PC-9 (cell line): ENCODE measurements around the gene AGRN. TPM values are rescaled to one million over a fixed set of nuclear protein-coding genes. Genes with fewer than 3 reads are reported as not detected.
A peak's percentile ranks its signal among the peaks of the same experiment; 100 is the strongest.
"Not testable (repeated sequence)": the region's sequence is repeated elsewhere in the genome, so short reads cannot be mapped to it uniquely, and the experiment has no call there.

Source experiments
- BruUV-seq: library from RNA; stranded (reverse); fragments of 400-500 nt; replicated peaks from 2 replicates; lab custom pipeline; 2021; lab: Mats Ljungman, UMichigan
- CTCF ChIA-PET: fragments of 300-600 bp; sonication (Branson Sonifier 250); formaldehyde crosslinking; loops from one replicate; lab custom pipeline; 2022; ENCODE audit warnings: antibody characterized with exemption; lab: Charles Lee
- POLR2A ChIA-PET: fragments of 300-600 bp; sonication (Branson Sonifier 250); formaldehyde crosslinking; loops from one replicate; lab custom pipeline; 2022; ENCODE audit warnings: antibody characterized with exemption; ENCODE audit not compliant: unreplicated experiment; lab: Charles Lee
- DNase-seq, 2 experiments: peaks; one replicate each; pipeline versions ENCODE4 v3.0.0 to v3.0.0-alpha.2; 2015 to 2022; ENCODE audit warnings: mixed read lengths in 1 of 2
- H2AFZ ChIP-seq: fragments of 200-600 bp; sonication (generic); 2 replicates; pipeline ENCODE4 v1.8.1; 2017; ENCODE audit warnings: antibody characterized with exemption
- H3F3A ChIP-seq: fragments of 200-600 bp; sonication (generic); 2 replicates; pipeline ENCODE4 v1.8.1; 2017; ENCODE audit warnings: antibody characterized with exemption, mild to moderate bottlenecking, low read depth; ENCODE audit not compliant: insufficient read depth
- H3K27ac ChIP-seq: fragments of 200-600 bp; sonication (generic); 2 replicates; pipeline ENCODE4 v1.6.1; 2016; ENCODE audit warnings: mixed run types
- H3K27me3 ChIP-seq: fragments of 200-600 bp; sonication (generic); 2 replicates; pipeline ENCODE4 v1.6.1; 2016; ENCODE audit warnings: low read depth, mixed run types; ENCODE audit not compliant: insufficient read depth
- H3K36me3 ChIP-seq: fragments of 200-600 bp; sonication (generic); 2 replicates; pipeline ENCODE4 v1.6.1; 2016; ENCODE audit warnings: low read depth, mixed run types
- H3K4me1 ChIP-seq: fragments of 200-600 bp; sonication (generic); replicated peaks from 2 replicates; pipeline ENCODE4 v1.6.1; 2016; ENCODE audit warnings: mixed run types; ENCODE audit not compliant: insufficient read depth
- H3K4me2 ChIP-seq: fragments of 200-600 bp; sonication (generic); 2 replicates; pipeline ENCODE4 v1.6.1; 2017; ENCODE audit warnings: mixed run types
- H3K4me3 ChIP-seq: fragments of 200-600 bp; sonication (generic); 2 replicates; pipeline ENCODE4 v1.6.1; 2016; ENCODE audit warnings: mixed run types
- H3K79me2 ChIP-seq: fragments of 200-600 bp; sonication (generic); 2 replicates; pipeline ENCODE4 v1.6.1; 2017; ENCODE audit warnings: low read depth, mixed run types
- H3K9me2 ChIP-seq: fragments of 200-600 bp; sonication (generic); 2 replicates; pipeline ENCODE4 v1.8.1; 2017; ENCODE audit warnings: mild to moderate bottlenecking; ENCODE audit not compliant: insufficient read depth
- H3K9me3 ChIP-seq: fragments of 200-600 bp; sonication (generic); 2 replicates; pipeline ENCODE4 v1.8.1; 2016; ENCODE audit warnings: low read depth; ENCODE audit not compliant: insufficient read depth
- H4K20me1 ChIP-seq: fragments of 200-600 bp; sonication (generic); 2 replicates; pipeline ENCODE4 v1.8.1; 2017; ENCODE audit not compliant: insufficient read depth
- CTCF ChIP-seq: fragments of 200-600 bp; sonication (generic); conservative IDR thresholded peaks from 2 replicates; pipeline ENCODE4 v1.6.1; 2017; ENCODE audit warnings: mixed run types, antibody characterized with exemption, mild to moderate bottlenecking, moderate library complexity
- EZH2 ChIP-seq: fragments of 200-600 bp; sonication (generic); IDR thresholded peaks from 2 replicates; pipeline ENCODE4 v1.8.0; 2017; ENCODE audit warnings: antibody characterized with exemption, low read depth
- intact Hi-C: fragments of 100-400 bp; cut with micrococcal nuclease; formaldehyde crosslinking; loops from one replicate; pipeline ENCODE4 v1.10.0; 2022; ENCODE audit not compliant: unreplicated experiment
- total RNA-seq: library from RNA; stranded (reverse); gene quantifications from 2 replicates; pipeline ENCODE4 v1.2.3, GENCODE V29; 2021

Gene AGRN
- total RNA-seq, 1 experiment from 2014 or later, result 278 TPM

GRCh38 chr1:1014799-1015681, 4.9 kb upstream of the AGRN start:
- peaks cover 32% of the 10 kb centered on the region for H3F3A ChIP-seq
- H3K27me3 ChIP-seq, result no peaks in the 10 kb centered on the region
- H3K4me2 ChIP-seq, result peak overlapping the region; percentile 87
- H4K20me1 ChIP-seq, result no peaks in the 10 kb centered on the region
- no peaks in the 10 kb centered on the region for H3K9me3 ChIP-seq
- 0 out of 2 replicates have a peak overlapping the region, but pooled peaks have one; percentile 74 for H3K27ac ChIP-seq
- H3K4me3 ChIP-seq, result peak overlapping the region; percentile 65; the same call in 1 of the 2 replicates
- DNase-seq, result peak in 1 of 2 experiments; percentile 34
- H3K9me2 ChIP-seq, result no peaks in the 10 kb centered on the region
- no peaks in the 10 kb centered on the region for H3K79me2 ChIP-seq
- no TSS peak for BruUV-seq
- TF ChIP-seq EZH2, result no peak
- peak; percentile 66 for TF ChIP-seq CTCF
- H3K36me3 ChIP-seq, result no peaks in the 10 kb centered on the region
- intact Hi-C loops, result no loop called here
- H3K4me1 ChIP-seq, result peaks cover 12% of the 10 kb centered on the region
- CTCF ChIA-PET, result no interaction called here
- POLR2A ChIA-PET, result no interaction called here
- H2AFZ ChIP-seq, result no peak overlapping the region

GRCh38 chr1:1017397-1018320, 2.3 kb upstream of the AGRN start:
- H3K36me3 ChIP-seq, H3K27me3 ChIP-seq, intact Hi-C loops, H4K20me1 ChIP-seq, H3K27ac ChIP-seq, H3K9me2 ChIP-seq, DNase-seq, H3K9me3 ChIP-seq, POLR2A ChIA-PET, H3K4me3 ChIP-seq, CTCF ChIA-PET, H3K4me2 ChIP-seq, H2AFZ ChIP-seq, BruUV-seq: not testable (repeated sequence)
- Histone ChIP-seq H3K79me2 (peaks cover 19% of the 10 kb centered on the region), H3K4me1 (peaks cover 20% of the 10 kb centered on the region), H3F3A (peaks cover 38% of the 10 kb centered on the region)

DNA sequence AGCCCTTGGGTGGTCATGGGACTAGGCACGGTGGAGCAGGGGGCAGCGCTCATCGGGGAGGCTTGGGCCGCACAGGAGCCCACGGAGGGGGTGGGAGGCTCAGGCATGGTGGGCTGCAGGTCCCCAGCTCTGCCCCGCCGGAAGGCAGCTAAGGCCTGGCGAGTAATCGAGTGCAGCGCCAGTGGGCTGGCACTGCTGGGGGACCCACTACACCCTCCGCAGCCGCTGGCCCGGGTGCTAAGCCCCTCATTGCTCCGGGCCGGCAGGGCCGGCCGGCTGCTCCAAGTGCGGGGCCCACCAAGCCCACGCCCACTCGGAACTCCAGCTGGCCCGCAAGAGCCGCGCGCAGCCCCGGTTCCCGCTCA, 1.6 kb upstream of the AGRN start:
- H3K27ac ChIP-seq, BruUV-seq, POLR2A ChIA-PET: not testable (repeated sequence)

More for the DNA sequence above, 1.6 kb upstream of the AGRN start:
- H4K20me1 ChIP-seq, H2AFZ ChIP-seq, H3K27me3 ChIP-seq, H3K9me3 ChIP-seq, CTCF ChIA-PET, H3K9me2 ChIP-seq, H3K4me2 ChIP-seq, DNase-seq, intact Hi-C loops, H3K36me3 ChIP-seq, H3K4me3 ChIP-seq: not testable (repeated sequence)
- peaks cover 22% of the 10 kb centered on the region for H3K4me1 ChIP-seq
- peaks cover 37% of the 10 kb centered on the region for H3F3A ChIP-seq
- H3K79me2 ChIP-seq, result peaks cover 26% of the 10 kb centered on the region
